ENCODE measurements around the gene EIF4G2. TPM values are rescaled to one million over a fixed set of nuclear protein-coding genes. Genes with fewer than 3 reads are reported as not detected.

EIF4G2 gene
- total and polyA plus RNA-seq, 2 of the 8 experiments (the other 6 are each of a cell fraction or from before 2014, with no cell fraction given), result 438 to 964 TPM

GRCh38 chr11:10857709-10858438 lies 49.1 kb upstream of the EIF4G2 start, which contains the start of gene ZBED5 (continued):
- TF ChIP-seq TCF12 (IDR thresholded peaks at IDR 0.05; ENCODE audit: low read depth, low read length), result no peak
- TF ChIP-seq CEBPB (IDR thresholded peaks at IDR 0.05; ENCODE audit: low read depth, low read length), result no peak
- peak; percentile 80 for TF ChIP-seq ASH2L (IDR thresholded peaks at IDR 0.05; ENCODE audit: low read length)
- TF ChIP-seq SP1 (IDR thresholded peaks at IDR 0.05; ENCODE audit: low read depth, low read length), result peak; percentile 94
- TF ChIP-seq BRCA1 (IDR thresholded peaks at IDR 0.05; ENCODE audit: low read depth, low read length), result no peak
- no peak for TF ChIP-seq SRF (IDR thresholded peaks at IDR 0.05; ENCODE audit: low read depth, low read length)
- TF ChIP-seq SP2 (IDR thresholded peaks at IDR 0.05; ENCODE audit: low read length), result peak; percentile 61
- no peak for TF ChIP-seq CBX5 (IDR thresholded peaks at IDR 0.05; ENCODE audit: low read depth, low read length)
- TF ChIP-seq, protein P1, sequence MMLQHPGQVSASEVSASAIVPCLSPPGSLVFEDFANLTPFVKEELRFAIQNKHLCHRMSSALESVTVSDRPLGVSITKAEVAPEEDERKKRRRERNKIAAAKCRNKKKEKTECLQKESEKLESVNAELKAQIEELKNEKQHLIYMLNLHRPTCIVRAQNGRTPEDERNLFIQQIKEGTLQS (IDR thresholded peaks at IDR 0.05; ENCODE audit: insufficient read depth, low read depth, low read length), result 0 out of 2 replicates have a peak, but pooled peaks have one; percentile 14
- no peak for TF ChIP-seq BACH1 (IDR thresholded peaks at IDR 0.05; ENCODE audit: low read length)
- no peak for TF ChIP-seq SAP30 (IDR thresholded peaks at IDR 0.05; ENCODE audit: insufficient read depth, insufficient replicate concordance, low read length)
- no peak for TF ChIP-seq NANOG (IDR thresholded peaks at IDR 0.05; ENCODE audit: insufficient read depth, low read depth, low read length, poor library complexity, severe bottlenecking)
- TF ChIP-seq SP4 (IDR thresholded peaks at IDR 0.05; ENCODE audit: low read length), result no peak
- TF ChIP-seq NRF1 (IDR thresholded peaks at IDR 0.05; ENCODE audit: low read depth, low read length), result no peak
- TF ChIP-seq CTCF (IDR thresholded peaks at IDR 0.05; ENCODE audit: control extremely low read depth in 1 of 3, insufficient read depth in 1 of 3, low read depth in 1 of 3, low read length in 3 of 3), result no peak
- TF ChIP-seq RFX5 (IDR thresholded peaks at IDR 0.05; ENCODE audit: borderline replicate concordance, low read depth, low read length), result no peak
- TF ChIP-seq PHF8 (conservative IDR thresholded peaks at IDR 0.05; ENCODE audit: low read depth, low read length), result peak; percentile 76
- TF ChIP-seq JUND (IDR thresholded peaks at IDR 0.05; ENCODE audit: low read length), result no peak
- TF ChIP-seq, protein P2, sequence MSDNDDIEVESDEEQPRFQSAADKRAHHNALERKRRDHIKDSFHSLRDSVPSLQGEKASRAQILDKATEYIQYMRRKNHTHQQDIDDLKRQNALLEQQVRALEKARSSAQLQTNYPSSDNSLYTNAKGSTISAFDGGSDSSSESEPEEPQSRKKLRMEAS (IDR thresholded peaks at IDR 0.05), result peak; percentile 22; the same call in 1 of the 2 replicates
- TF ChIP-seq KDM4A (IDR thresholded peaks at IDR 0.05; ENCODE audit: low read depth, low read length, severe bottlenecking), result peak; percentile 10

Data from H1 (cell line).